Spleen (tissue), 7 donors: ENCODE data around the gene SLC19A3.

Source experiments
- POLR2A ChIP-seq, 3 donors: fragments of 450-650 bp; IDR thresholded peaks; one replicate each; pipeline ENCODE4 v1.5.1; 2017; ENCODE audit warnings: antibody characterized with exemption in 3 of 3, mild to moderate bottlenecking in 1 of 3
- TF ChIP-seq, protein P1 (sequence below), 11 experiments: fragments of 200-600 bp in 7 of 11; fragments of 450-650 bp in 4 of 11; sonication (generic) in 4 of 11; IDR thresholded peaks in 8 of 11; conservative IDR thresholded peaks in 3 of 11; 1 replicate in 7 of 11; 2 replicates in 4 of 11; pipeline versions ENCODE4 v1.4.0 to v1.8.0; 2016 to 2021; ENCODE audit warnings: antibody characterized with exemption in 11 of 11, inconsistent platforms in 4 of 11, mild to moderate bottlenecking in 1 of 11
- donor health status: DM: no; HTN: no; CAD: no; lungs with moderate emphysema.
- donor health status: DM: no; HTN: no; CAD: no.
- donor health status: DM: no; HTN: no; CAD: no.

GRCh38 chr2:227724394-227725039 lies 6.7 kb upstream of the SLC19A3 start, which contains the start of gene SCYGR6:
- TF ChIP-seq, protein P1, sequence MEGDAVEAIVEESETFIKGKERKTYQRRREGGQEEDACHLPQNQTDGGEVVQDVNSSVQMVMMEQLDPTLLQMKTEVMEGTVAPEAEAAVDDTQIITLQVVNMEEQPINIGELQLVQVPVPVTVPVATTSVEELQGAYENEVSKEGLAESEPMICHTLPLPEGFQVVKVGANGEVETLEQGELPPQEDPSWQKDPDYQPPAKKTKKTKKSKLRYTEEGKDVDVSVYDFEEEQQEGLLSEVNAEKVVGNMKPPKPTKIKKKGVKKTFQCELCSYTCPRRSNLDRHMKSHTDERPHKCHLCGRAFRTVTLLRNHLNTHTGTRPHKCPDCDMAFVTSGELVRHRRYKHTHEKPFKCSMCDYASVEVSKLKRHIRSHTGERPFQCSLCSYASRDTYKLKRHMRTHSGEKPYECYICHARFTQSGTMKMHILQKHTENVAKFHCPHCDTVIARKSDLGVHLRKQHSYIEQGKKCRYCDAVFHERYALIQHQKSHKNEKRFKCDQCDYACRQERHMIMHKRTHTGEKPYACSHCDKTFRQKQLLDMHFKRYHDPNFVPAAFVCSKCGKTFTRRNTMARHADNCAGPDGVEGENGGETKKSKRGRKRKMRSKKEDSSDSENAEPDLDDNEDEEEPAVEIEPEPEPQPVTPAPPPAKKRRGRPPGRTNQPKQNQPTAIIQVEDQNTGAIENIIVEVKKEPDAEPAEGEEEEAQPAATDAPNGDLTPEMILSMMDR (IDR thresholded peaks at IDR 0.05 in 8 of 11, conservative IDR thresholded peaks at IDR 0.05 in 3 of 11): no peak
- TF ChIP-seq POLR2A (IDR thresholded peaks at IDR 0.05): no peak
